GM08714 (cell line): ENCODE data around the gene ZHX3.

Experiments
- H3K4me3 ChIP-seq: fragments of 200-500 bp; sonication (Bioruptor generic); 2 replicates; pipeline ENCODE4 v1.5.1; 2014; ENCODE audit warnings: mild to moderate bottlenecking, low read length, inconsistent platforms
- ZNF274 ChIP-seq: IDR thresholded peaks from 2 replicates; pipeline ENCODE4 v1.6.1; 2012; ENCODE audit warnings: mild to moderate bottlenecking, low read depth, low read length

ZHX3 gene

GRCh38 chr20:41182296-41183212 is 135.0 kb downstream of the ZHX3 start:
- no peak overlapping the region for H3K4me3 ChIP-seq
- TF ChIP-seq ZNF274: no peak

GRCh38 chr20:41181567-41181966 is 136.0 kb downstream of the ZHX3 start:
- no peak for TF ChIP-seq ZNF274
- H3K4me3 ChIP-seq: no peak overlapping the region

GRCh38 chr20:41180599-41181333 is 136.8 kb downstream of the ZHX3 start:
- no peak overlapping the region for H3K4me3 ChIP-seq
- TF ChIP-seq ZNF274: no peak

GRCh38 chr20:41179961-41180360 is 137.6 kb downstream of the ZHX3 start:
- TF ChIP-seq ZNF274: no peak
- H3K4me3 ChIP-seq: no peak overlapping the region

- no peak for TF ChIP-seq ZNF274
- H3K4me3 ChIP-seq: no peak overlapping the region
Measured at GRCh38 chr20:41178904-41179432, 138.6 kb downstream of the ZHX3 start.

- TF ChIP-seq ZNF274: no peak
- no peak overlapping the region for H3K4me3 ChIP-seq
Measured at GRCh38 chr20:41178495-41178894, 139.0 kb downstream of the ZHX3 start.

GRCh38 chr20:41177636-41178035 is 139.9 kb downstream of the ZHX3 start:
- TF ChIP-seq ZNF274: no peak
- H3K4me3 ChIP-seq: no peak overlapping the region

- TF ChIP-seq ZNF274: no peak
- H3K4me3 ChIP-seq: no peak overlapping the region
Measured at GRCh38 chr20:41176711-41177552, 140.6 kb downstream of the ZHX3 start.

GRCh38 chr20:41175727-41176330 is 141.7 kb downstream of the ZHX3 start:
- no peak overlapping the region for H3K4me3 ChIP-seq
- no peak for TF ChIP-seq ZNF274

GRCh38 chr20:41175201-41175651 is 142.3 kb downstream of the ZHX3 start:
- no peak for TF ChIP-seq ZNF274
- no peak overlapping the region for H3K4me3 ChIP-seq

- TF ChIP-seq ZNF274: no peak
- H3K4me3 ChIP-seq: no peak overlapping the region
Measured at GRCh38 chr20:41174782-41175181, 142.7 kb downstream of the ZHX3 start.

- H3K4me3 ChIP-seq: no peak overlapping the region
- TF ChIP-seq ZNF274: no peak
Measured at GRCh38 chr20:41174373-41174772, 143.2 kb downstream of the ZHX3 start.

GRCh38 chr20:41173791-41174341 is 143.7 kb downstream of the ZHX3 start:
- no peak overlapping the region for H3K4me3 ChIP-seq
- no peak for TF ChIP-seq ZNF274
